GM03348 (cell line): ENCODE measurements around the gene NODAL.
"Not testable (repeated sequence)": the region's sequence is repeated elsewhere in the genome, so short reads cannot be mapped to it uniquely, and the experiment has no call there.

Experiments used
- DNase-seq: peaks from one replicate; pipeline ENCODE4 v3.0.0; 2012; ENCODE audit warnings: low spot score

Gene NODAL

GRCh38 chr10:70441161-70441894 is at the start of gene NODAL:
Gene NODAL, minus strand, starts transcription at chr10:70441681. Its CDS starts 14 bp downstream, at chr10:70441667.
- no peak for DNase-seq

- no peak for DNase-seq
Measured at GRCh38 chr10:70490142-70490541, 48.7 kb upstream of the NODAL start.

GRCh38 chr10:70487824-70488223 is 46.3 kb upstream of the NODAL start:
- no peak for DNase-seq

GRCh38 chr10:70483872-70484271 is 42.4 kb upstream of the NODAL start:
- not testable (repeated sequence) for DNase-seq

- DNase-seq: no peak
Measured at GRCh38 chr10:70482982-70483760, 41.7 kb upstream of the NODAL start.

GRCh38 chr10:70481831-70482530 is 40.5 kb upstream of the NODAL start:
- peak; percentile 36 for DNase-seq

- DNase-seq: no peak
Measured at GRCh38 chr10:70481105-70481504, 39.6 kb upstream of the NODAL start.

GRCh38 chr10:70480239-70480861 is 38.9 kb upstream of the NODAL start:
- no peak for DNase-seq

- DNase-seq: no peak
Measured at GRCh38 chr10:70479626-70480238, 38.3 kb upstream of the NODAL start.

- DNase-seq: no peak
Measured at GRCh38 chr10:70479165-70479581, 37.7 kb upstream of the NODAL start.

- peak; percentile 70 for DNase-seq
Measured at GRCh38 chr10:70478191-70479164, 37.0 kb upstream of the NODAL start, which contains the start of gene PALD1. Gene PALD1, plus strand, starts transcription at chr10:70478767. Its CDS starts 47,185 bp downstream, at chr10:70525952.

GRCh38 chr10:70477661-70478162 is 36.2 kb upstream of the NODAL start:
- no peak for DNase-seq

GRCh38 chr10:70476249-70477035 is 35.0 kb upstream of the NODAL start:
- DNase-seq: no peak

GRCh38 chr10:70475661-70476060 is 34.2 kb upstream of the NODAL start:
- DNase-seq: no peak

- DNase-seq: no peak
Measured at GRCh38 chr10:70474780-70475179, 33.3 kb upstream of the NODAL start.

GRCh38 chr10:70472799-70473454 is 31.4 kb upstream of the NODAL start:
- no peak for DNase-seq

GRCh38 chr10:70466951-70467350 is 25.5 kb upstream of the NODAL start:
- no peak for DNase-seq

- DNase-seq: no peak
Measured at GRCh38 chr10:70465832-70466231, 24.4 kb upstream of the NODAL start.

GRCh38 chr10:70465278-70465677 is 23.8 kb upstream of the NODAL start:
- no peak for DNase-seq
